Nephron (organoid): Measurements from ENCODE around the gene BTBD18.

Experiments
- H3K27ac Mint-ChIP-seq, 3 experiments: 2 replicates each; pipeline ENCODE4 v1.8.0; 2020; ENCODE audit warnings: mixed read lengths in 3 of 3, mild to moderate bottlenecking in 2 of 3, moderate library complexity in 1 of 3
- H3K27me3 Mint-ChIP-seq: 2 replicates; pipeline ENCODE4 v1.8.0; 2021; ENCODE audit warnings: low read depth, mild to moderate bottlenecking, moderate library complexity, mixed read lengths
- H3K36me3 Mint-ChIP-seq: 2 replicates; pipeline ENCODE4 v1.8.0; 2020; ENCODE audit warnings: low read depth, mixed read lengths
- H3K4me1 Mint-ChIP-seq: 2 replicates; pipeline ENCODE4 v1.8.0; 2020; ENCODE audit warnings: mixed read lengths
- H3K4me3 Mint-ChIP-seq, 3 experiments: 2 replicates each; pipeline ENCODE4 v1.8.0; 2020; ENCODE audit warnings: mild to moderate bottlenecking in 3 of 3, mixed read lengths in 3 of 3, moderate library complexity in 2 of 3
- H3K9me3 Mint-ChIP-seq: 2 replicates; pipeline ENCODE4 v1.8.0; 2020; ENCODE audit warnings: mixed read lengths
- CTCF ChIP-seq, 3 experiments: fragments of 200-600 bp; sonication (generic); IDR thresholded peaks; one replicate each; pipeline ENCODE4 v1.5.0; 2021; ENCODE audit warnings: antibody characterized with exemption in 3 of 3; ENCODE audit not compliant: unreplicated experiment in 3 of 3

The BTBD18 gene

GRCh38 chr11:57764021-57764420 lies 12.4 kb upstream of the BTBD18 start:
- no peak for TF ChIP-seq CTCF (IDR thresholded peaks at IDR 0.05; ENCODE audit: unreplicated experiment in 3 of 3)
- peak overlapping the region; percentile 94 to 99 (median 97) for H3K4me3 Mint-ChIP-seq
- H3K4me1 Mint-ChIP-seq: peaks cover 40% of the 10 kb centered on the region
- H3K27me3 Mint-ChIP-seq: no peaks in the 10 kb centered on the region
- H3K9me3 Mint-ChIP-seq: no peaks in the 10 kb centered on the region
- peaks cover 18% of the 10 kb centered on the region for H3K36me3 Mint-ChIP-seq
- H3K27ac Mint-ChIP-seq: peak overlapping the region; percentile 94 to 100 (median 99)

- peaks cover 40% of the 10 kb centered on the region for H3K4me1 Mint-ChIP-seq
- H3K27ac Mint-ChIP-seq: peak overlapping the region; percentile 94 to 100 (median 99)
- peaks cover 18% of the 10 kb centered on the region for H3K36me3 Mint-ChIP-seq
- H3K4me3 Mint-ChIP-seq: peak overlapping the region; percentile 94 to 99 (median 97)
- no peaks in the 10 kb centered on the region for H3K9me3 Mint-ChIP-seq
- TF ChIP-seq CTCF (IDR thresholded peaks at IDR 0.05; ENCODE audit: unreplicated experiment in 3 of 3): peak; percentile 33 to 38 (median 37)
- no peaks in the 10 kb centered on the region for H3K27me3 Mint-ChIP-seq
Measured at GRCh38 chr11:57763568-57763967, 11.9 kb upstream of the BTBD18 start.

- H3K4me1 Mint-ChIP-seq: peaks cover 33% of the 10 kb centered on the region
- H3K36me3 Mint-ChIP-seq: peaks cover 11% of the 10 kb centered on the region
- no peak for TF ChIP-seq CTCF (IDR thresholded peaks at IDR 0.05; ENCODE audit: unreplicated experiment in 3 of 3)
- no peaks in the 10 kb centered on the region for H3K9me3 Mint-ChIP-seq
- H3K27ac Mint-ChIP-seq: peak overlapping the region; percentile 99 to 100 (median 99)
- peak overlapping the region; percentile 94 to 99 (median 97) for H3K4me3 Mint-ChIP-seq
- H3K27me3 Mint-ChIP-seq: no peaks in the 10 kb centered on the region
Measured at GRCh38 chr11:57762235-57762861, 10.7 kb upstream of the BTBD18 start.

GRCh38 chr11:57761301-57762234 lies 9.9 kb upstream of the BTBD18 start, which contains the start of gene CTNND1:
Gene CTNND1, plus strand, starts transcription at chr11:57761802. Its CDS starts 29,677 bp downstream, at chr11:57791479.
- Mint-ChIP-seq H3K4me3 (peak within 1 kb of the TSS; percentile 94 to 99 (median 97)), H3K9me3 (no peaks in the 10 kb centered on the region), H3K27me3 (no peaks in the 10 kb centered on the region), H3K27ac (peak within 1 kb of the TSS; percentile 99 to 100 (median 99)), H3K4me1 (peaks cover 28% of the 10 kb centered on the region), H3K36me3 (peaks cover 5% of the 10 kb centered on the region)
- no peak for TF ChIP-seq CTCF (IDR thresholded peaks at IDR 0.05; ENCODE audit: unreplicated experiment in 3 of 3)

GRCh38 chr11:57758174-57758573 lies 6.6 kb upstream of the BTBD18 start:
- Mint-ChIP-seq H3K4me1 (peaks cover 5% of the 10 kb centered on the region), H3K36me3 (no peaks in the 10 kb centered on the region), H3K27ac (peak overlapping the region in 1 of 3 experiments; percentile 3), H3K27me3 (no peaks in the 10 kb centered on the region), H3K9me3 (no peaks in the 10 kb centered on the region), H3K4me3 (peak overlapping the region in 1 of 3 experiments; percentile 1)
- no peak for TF ChIP-seq CTCF (IDR thresholded peaks at IDR 0.05; ENCODE audit: unreplicated experiment in 3 of 3)
